Tibial artery (tissue), 4 donors: ENCODE data around the gene EHBP1.

Experiments
- DNase-seq, 2 donors: peaks; one replicate each; pipeline ENCODE4 v3.0.0-alpha.2; 2019
- H3K27ac ChIP-seq, 2 donors: fragments of 200-600 bp; sonication (generic) in 1 of 2; 1 replicate in 1 of 2; 2 replicates in 1 of 2; pipeline ENCODE4 v1.5.1; 2018 to 2019; ENCODE audit warnings: mild to moderate bottlenecking in 1 of 2
- H3K27me3 ChIP-seq, 2 donors: fragments of 200-600 bp; sonication (generic) in 1 of 2; one replicate each; pipeline versions ENCODE4 v1.5.1 to v1.6.0; 2016 to 2019
- H3K36me3 ChIP-seq, 3 donors: fragments of 200-600 bp; sonication (generic) in 2 of 3; one replicate each; pipeline ENCODE4 v1.5.1; 2016 to 2019; ENCODE audit warnings: mild to moderate bottlenecking in 2 of 3
- H3K4me1 ChIP-seq, 4 donors: fragments of 200-600 bp; sonication (generic) in 2 of 4; 1 replicate in 3 of 4; 2 replicates in 1 of 4; pipeline ENCODE4 v1.5.1; 2016 to 2019
- H3K4me3 ChIP-seq, 2 donors: fragments of 200-600 bp; sonication (generic) in 1 of 2; 1 replicate in 1 of 2; 2 replicates in 1 of 2; pipeline ENCODE4 v1.5.1; 2018 to 2019; ENCODE audit warnings: mild to moderate bottlenecking in 2 of 2
- H3K9me3 ChIP-seq, 3 donors: fragments of 200-600 bp; sonication (generic) in 1 of 3; one replicate each; pipeline ENCODE4 v1.5.1; 2016 to 2019
- CTCF ChIP-seq, 2 experiments: fragments of 200-600 bp in 1 of 2; fragments of 450-650 bp in 1 of 2; IDR thresholded peaks; one replicate each; pipeline ENCODE4 v1.5.1; 2017 to 2019; ENCODE audit warnings: antibody characterized with exemption in 2 of 2, mild to moderate bottlenecking in 1 of 2, moderate library complexity in 1 of 2
- intact Hi-C: fragments of 100-400 bp; cut with DNase I; formaldehyde crosslinking; loops from one replicate; pipeline ENCODE4 v1.15.0; 2023; ENCODE audit warnings: low total_unique reads

Gene EHBP1

GRCh38 chr2:62785216-62785615, 79.7 kb downstream of the EHBP1 start:
- Histone ChIP-seq H3K27ac (no peak overlapping the region), H3K36me3 (no peaks in the 10 kb centered on the region), H3K4me3 (no peak overlapping the region), H3K9me3 (no peaks in the 10 kb centered on the region), H3K4me1 (peaks cover 0 to 13% (median 5%) of the 10 kb centered on the region in 4 donors), H3K27me3 (no peaks in the 10 kb centered on the region)
- TF ChIP-seq CTCF (IDR thresholded peaks at IDR 0.05) = no peak
- DNase-seq = no peak
- intact Hi-C loops = no loop called here

- H3K27me3 ChIP-seq = no peaks in the 10 kb centered on the region
- H3K4me1 ChIP-seq = peaks cover 0 to 13% (median 5%) of the 10 kb centered on the region in 4 donors
- H3K4me3 ChIP-seq = no peak overlapping the region
- TF ChIP-seq CTCF (IDR thresholded peaks at IDR 0.05) = no peak
- no peaks in the 10 kb centered on the region for H3K9me3 ChIP-seq
- H3K27ac ChIP-seq = no peak overlapping the region
- H3K36me3 ChIP-seq = no peaks in the 10 kb centered on the region
- no peak for DNase-seq
- intact Hi-C loops = no loop called here
Observed at GRCh38 chr2:62785810-62786597, 80.5 kb downstream of the EHBP1 start.

GRCh38 chr2:62787386-62787785, 81.9 kb downstream of the EHBP1 start:
- no peaks in the 10 kb centered on the region for H3K27me3 ChIP-seq
- peak in 1 of 2 experiments; percentile 14 for TF ChIP-seq CTCF (IDR thresholded peaks at IDR 0.05)
- DNase-seq = no peak
- intact Hi-C loops = no loop called here
- no peak overlapping the region for H3K27ac ChIP-seq
- H3K4me3 ChIP-seq = no peak overlapping the region
- H3K4me1 ChIP-seq = peaks cover 0 to 13% (median 5%) of the 10 kb centered on the region in 4 donors
- no peaks in the 10 kb centered on the region for H3K9me3 ChIP-seq
- no peaks in the 10 kb centered on the region for H3K36me3 ChIP-seq

- intact Hi-C loops = no loop called here
Observed at GRCh38 chr2:62789518-62789917, 84.0 kb downstream of the EHBP1 start.

GRCh38 chr2:62789918-62790317, 84.4 kb downstream of the EHBP1 start:
- no peaks in the 10 kb centered on the region for H3K27me3 ChIP-seq
- peaks cover 0 to 26% (median 5%) of the 10 kb centered on the region in 4 donors for H3K4me1 ChIP-seq
- TF ChIP-seq CTCF (IDR thresholded peaks at IDR 0.05) = no peak
- H3K36me3 ChIP-seq = no peaks in the 10 kb centered on the region
- no peak overlapping the region for H3K27ac ChIP-seq
- no peak for DNase-seq
- H3K9me3 ChIP-seq = no peaks in the 10 kb centered on the region
- intact Hi-C loops = no loop called here
- H3K4me3 ChIP-seq = no peak overlapping the region

More at GRCh38 chr2:62789518-62789917, 84.0 kb downstream of the EHBP1 start:
- Histone ChIP-seq H3K4me3 (no peak overlapping the region), H3K4me1 (peaks cover 0 to 22% (median 5%) of the 10 kb centered on the region in 4 donors), H3K36me3 (no peaks in the 10 kb centered on the region), H3K9me3 (no peaks in the 10 kb centered on the region), H3K27ac (no peak overlapping the region), H3K27me3 (no peaks in the 10 kb centered on the region)
- no peak for TF ChIP-seq CTCF (IDR thresholded peaks at IDR 0.05)
- no peak for DNase-seq
